Stomach smooth muscle (tissue), 2 donors: ENCODE measurements around the gene TBC1D14.

Source experiments
- H3K27ac ChIP-seq: one replicate; pipeline ENCODE4 v1.7.0; 2013; ENCODE audit warnings: mild to moderate bottlenecking, low read length, inconsistent platforms
- H3K27me3 ChIP-seq, 2 donors: one replicate each; pipeline ENCODE4 v1.7.0; 2013; ENCODE audit warnings: low read length in 2 of 2; ENCODE audit not compliant: insufficient read depth in 2 of 2, control insufficient read depth in 1 of 2
- H3K36me3 ChIP-seq, 2 donors: one replicate each; pipeline ENCODE4 v1.7.0; 2013; ENCODE audit warnings: low read length in 2 of 2; ENCODE audit not compliant: control insufficient read depth in 2 of 2, insufficient read depth in 2 of 2
- H3K4me1 ChIP-seq: one replicate; pipeline ENCODE4 v1.7.0; 2013; ENCODE audit warnings: low read length; ENCODE audit not compliant: control insufficient read depth, insufficient read depth
- H3K4me3 ChIP-seq, 2 donors: one replicate each; pipeline ENCODE4 v1.7.0; 2013; ENCODE audit warnings: low read length in 2 of 2
- H3K9ac ChIP-seq, 2 donors: one replicate each; pipeline ENCODE4 v1.7.0; 2013; ENCODE audit warnings: low read length in 2 of 2, mild to moderate bottlenecking in 1 of 2
- H3K9me3 ChIP-seq, 2 donors: one replicate each; pipeline ENCODE4 v1.7.0; 2013; ENCODE audit warnings: low read length in 2 of 2; ENCODE audit not compliant: control insufficient read depth in 2 of 2
- donor health status: healthy.
- donor health status: Pancreatic carcinoma.

Gene TBC1D14

DNA sequence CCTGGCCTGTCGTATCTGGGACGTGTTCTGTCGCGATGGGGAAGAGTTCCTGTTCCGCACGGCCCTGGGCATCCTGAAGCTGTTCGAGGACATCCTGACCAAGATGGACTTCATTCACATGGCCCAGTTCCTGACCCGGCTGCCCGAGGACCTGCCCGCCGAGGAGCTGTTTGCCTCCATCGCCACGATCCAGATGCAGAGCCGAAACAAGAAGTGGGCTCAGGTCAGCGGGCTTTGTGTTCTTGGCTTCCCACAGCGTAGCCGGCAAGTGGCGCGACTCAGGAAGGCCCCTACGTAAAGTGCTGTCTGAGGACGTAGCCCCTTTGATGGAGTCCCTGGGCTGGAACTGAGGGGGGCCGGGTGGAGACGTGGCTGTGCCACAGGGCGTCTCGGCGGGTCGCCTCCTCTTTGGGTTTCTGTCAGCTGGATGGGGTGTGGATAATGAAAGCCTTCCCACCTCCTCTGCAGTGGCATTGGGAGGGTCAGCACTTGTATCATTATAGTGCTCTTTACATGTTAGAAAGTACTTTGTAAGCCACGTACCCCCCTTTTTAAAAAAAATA, 115.5 kb downstream of the TBC1D14 start:
- H3K36me3 ChIP-seq = peaks cover 24 to 39% of the 10 kb centered on the region in 2 donors

GRCh38 chr4:7026107-7026506, 116.5 kb downstream of the TBC1D14 start:
- Histone ChIP-seq H3K36me3 (peaks cover 31 to 46% of the 10 kb centered on the region in 2 donors), H3K9ac (no peak overlapping the region), H3K27me3 (no peaks in the 10 kb centered on the region), H3K4me1 (no peaks in the 10 kb centered on the region), H3K27ac (no peak overlapping the region), H3K4me3 (no peak overlapping the region), H3K9me3 (no peaks in the 10 kb centered on the region)

More for the DNA sequence above, 115.5 kb downstream of the TBC1D14 start:
- no peaks in the 10 kb centered on the region for H3K27me3 ChIP-seq
- no peak overlapping the region for H3K9ac ChIP-seq
- H3K4me1 ChIP-seq = no peaks in the 10 kb centered on the region
- no peak overlapping the region for H3K27ac ChIP-seq
- H3K9me3 ChIP-seq = no peaks in the 10 kb centered on the region
- H3K4me3 ChIP-seq = no peak overlapping the region

GRCh38 chr4:7027284-7027683, 117.7 kb downstream of the TBC1D14 start:
- H3K4me1 ChIP-seq = no peaks in the 10 kb centered on the region
- H3K27ac ChIP-seq = no peak overlapping the region
- H3K9ac ChIP-seq = no peak overlapping the region
- peaks cover 31 to 52% of the 10 kb centered on the region in 2 donors for H3K36me3 ChIP-seq
- H3K27me3 ChIP-seq = no peaks in the 10 kb centered on the region
- no peak overlapping the region for H3K4me3 ChIP-seq
- no peaks in the 10 kb centered on the region for H3K9me3 ChIP-seq

- Histone ChIP-seq H3K4me3 (no peak overlapping the region), H3K36me3 (peaks cover 32 to 53% of the 10 kb centered on the region in 2 donors)
Measured at GRCh38 chr4:7027913-7028312, 118.3 kb downstream of the TBC1D14 start.

DNA sequence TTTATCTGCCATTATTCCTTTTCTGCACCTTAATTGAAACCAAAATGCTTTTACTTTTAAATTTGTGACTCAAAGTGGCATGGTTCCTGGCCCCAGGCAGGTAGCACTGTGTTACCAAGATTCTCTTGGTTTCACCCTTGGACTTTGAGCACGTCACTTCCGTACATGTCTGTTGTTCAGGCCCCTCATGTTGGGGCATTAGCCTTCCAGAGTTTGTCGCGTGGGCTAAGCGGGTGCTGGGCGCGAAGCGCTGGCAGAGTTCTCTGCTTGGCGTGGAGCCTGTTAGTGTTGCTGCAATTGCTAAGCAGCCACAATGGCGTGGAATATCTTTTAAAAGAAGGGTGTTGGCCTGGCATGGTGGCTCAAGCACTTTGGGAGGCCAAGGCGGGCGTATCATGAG, 119.6 kb downstream of the TBC1D14 start:
- H3K27me3 ChIP-seq = no peaks in the 10 kb centered on the region
- H3K9me3 ChIP-seq = no peaks in the 10 kb centered on the region
- peaks cover 29 to 43% of the 10 kb centered on the region in 2 donors for H3K36me3 ChIP-seq
- H3K27ac ChIP-seq = no peak overlapping the region
- no peak overlapping the region for H3K4me3 ChIP-seq
- H3K9ac ChIP-seq = no peak overlapping the region
- H3K4me1 ChIP-seq = no peaks in the 10 kb centered on the region

More at GRCh38 chr4:7027913-7028312, 118.3 kb downstream of the TBC1D14 start:
- Histone ChIP-seq H3K9me3 (no peaks in the 10 kb centered on the region), H3K27me3 (no peaks in the 10 kb centered on the region), H3K27ac (no peak overlapping the region), H3K9ac (no peak overlapping the region), H3K4me1 (no peaks in the 10 kb centered on the region)

- Histone ChIP-seq H3K27ac (no peak overlapping the region), H3K4me1 (no peaks in the 10 kb centered on the region), H3K9ac (no peak overlapping the region), H3K4me3 (no peak overlapping the region), H3K9me3 (no peaks in the 10 kb centered on the region), H3K27me3 (no peaks in the 10 kb centered on the region), H3K36me3 (peaks cover 29 to 37% of the 10 kb centered on the region in 2 donors)
Measured at GRCh38 chr4:7029921-7030320, 120.3 kb downstream of the TBC1D14 start.

GRCh38 chr4:7030856-7031255, 121.2 kb downstream of the TBC1D14 start:
- no peak overlapping the region for H3K4me3 ChIP-seq
- no peak overlapping the region for H3K27ac ChIP-seq

GRCh38 chr4:7031558-7032449, 122.2 kb downstream of the TBC1D14 start:
- Histone ChIP-seq H3K27me3 (no peaks in the 10 kb centered on the region), H3K4me3 (no peak overlapping the region), H3K36me3 (peaks cover 29 to 33% of the 10 kb centered on the region in 2 donors), H3K9me3 (no peaks in the 10 kb centered on the region), H3K27ac (no peak overlapping the region), H3K4me1 (no peaks in the 10 kb centered on the region), H3K9ac (no peak overlapping the region)

More at GRCh38 chr4:7030856-7031255, 121.2 kb downstream of the TBC1D14 start:
- Histone ChIP-seq H3K36me3 (peaks cover 29 to 33% of the 10 kb centered on the region in 2 donors), H3K9ac (no peak overlapping the region), H3K4me1 (no peaks in the 10 kb centered on the region), H3K9me3 (no peaks in the 10 kb centered on the region), H3K27me3 (no peaks in the 10 kb centered on the region)

DNA sequence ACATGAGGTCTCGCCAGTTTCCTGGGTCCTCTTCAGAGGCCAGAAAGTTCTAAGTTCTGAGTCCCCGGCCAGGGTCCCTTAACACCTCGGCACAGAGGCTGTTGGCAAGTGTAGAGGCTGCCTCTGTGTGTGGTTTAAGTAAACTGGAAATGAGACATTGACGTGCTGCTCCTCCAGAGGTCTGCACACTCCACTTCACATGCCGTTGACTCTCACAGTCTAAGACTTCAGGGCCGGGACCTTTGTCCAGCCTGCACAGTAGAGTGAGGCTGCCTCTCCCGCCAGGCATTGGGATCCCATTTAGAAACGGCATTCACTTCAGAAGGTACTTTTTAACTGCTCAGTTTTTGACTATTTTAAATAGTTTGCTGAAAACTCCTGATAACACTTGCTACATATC, 123.0 kb downstream of the TBC1D14 start:
- Histone ChIP-seq H3K9me3 (no peaks in the 10 kb centered on the region), H3K36me3 (peaks cover 23 to 30% of the 10 kb centered on the region in 2 donors), H3K9ac (no peak overlapping the region), H3K4me1 (no peaks in the 10 kb centered on the region), H3K27ac (no peak overlapping the region), H3K27me3 (no peaks in the 10 kb centered on the region), H3K4me3 (no peak overlapping the region)

DNA sequence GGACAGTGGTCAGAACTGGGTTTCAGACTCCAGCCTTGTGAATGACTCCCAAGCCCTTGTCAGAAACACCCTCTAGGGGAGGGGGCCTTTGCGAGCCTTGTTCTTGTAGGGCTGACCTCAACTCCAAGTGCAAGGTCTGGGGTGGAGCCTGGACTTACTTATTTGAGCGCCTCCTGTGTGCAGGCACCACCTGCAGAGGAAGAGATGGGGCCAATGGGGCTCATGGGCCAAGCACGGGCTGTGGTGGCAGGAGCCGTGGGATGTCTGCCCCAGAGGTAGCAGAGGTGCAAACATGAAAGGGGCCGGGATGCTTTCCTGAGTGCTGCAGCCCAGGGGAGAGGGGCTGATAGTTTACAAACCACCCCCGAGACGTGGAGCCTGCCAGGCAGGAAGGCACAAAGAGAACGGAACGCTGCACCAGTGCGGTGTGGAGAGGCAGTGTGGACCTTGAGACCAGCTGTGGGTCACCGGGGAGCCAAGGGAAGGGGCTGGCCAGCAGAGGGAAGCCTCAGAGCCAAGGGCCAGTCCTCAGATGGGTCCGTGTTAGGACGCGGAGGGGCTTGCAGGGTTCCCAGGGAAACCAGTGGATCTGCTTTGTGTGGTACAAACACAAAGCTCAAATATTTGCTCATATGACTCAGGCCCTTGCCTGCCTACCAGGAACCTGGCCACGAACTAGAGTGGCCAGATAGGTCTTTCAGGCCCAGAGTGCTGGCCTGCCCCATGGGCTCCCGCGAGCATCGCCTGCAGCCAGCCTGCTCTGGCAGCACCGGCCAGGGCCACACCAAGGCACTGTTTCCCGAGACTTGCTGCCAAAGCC, 124.8 kb downstream of the TBC1D14 start:
- Histone ChIP-seq H3K4me1 (no peaks in the 10 kb centered on the region), H3K4me3 (no peak overlapping the region), H3K36me3 (peaks cover 20 to 26% of the 10 kb centered on the region in 2 donors), H3K27ac (no peak overlapping the region), H3K9ac (no peak overlapping the region), H3K9me3 (no peaks in the 10 kb centered on the region), H3K27me3 (no peaks in the 10 kb centered on the region)
